Fibroblast of pulmonary artery (primary cell): Measurements from ENCODE around the gene NUTM2E.
A peak's percentile ranks its signal among the peaks of the same experiment; 100 is the strongest.
"Not testable (repeated sequence)": the region's sequence is repeated elsewhere in the genome, so short reads cannot be mapped to it uniquely, and the experiment has no call there.

Experiments
- DNase-seq: peaks from one replicate; pipeline ENCODE4 v3.0.0-alpha.2; 2010; ENCODE audit warnings: low read depth
- H3K4me3 ChIP-seq: replicated peaks from 2 replicates; pipeline ENCODE4 v1.5.1; 2011; ENCODE audit warnings: low read depth, mild to moderate bottlenecking, control low read depth, low read length, moderate library complexity

NUTM2E gene

GRCh38 chr10:79838441-79838840, 11.9 kb downstream of the NUTM2E start:
- not testable (repeated sequence) for DNase-seq

GRCh38 chr10:79853191-79853854, 26.8 kb downstream of the NUTM2E start:
- H3K4me3 ChIP-seq, DNase-seq: not testable (repeated sequence)

More at GRCh38 chr10:79838441-79838840, 11.9 kb downstream of the NUTM2E start:
- not testable (repeated sequence) for H3K4me3 ChIP-seq

- not testable (repeated sequence) for H3K4me3 ChIP-seq, DNase-seq
Observed at GRCh38 chr10:79862269-79862668, 35.7 kb downstream of the NUTM2E start.

GRCh38 chr10:79862803-79863202, 36.3 kb downstream of the NUTM2E start:
- not testable (repeated sequence) for H3K4me3 ChIP-seq, DNase-seq

- not testable (repeated sequence) for H3K4me3 ChIP-seq, DNase-seq
Observed at GRCh38 chr10:79866903-79867551, 40.5 kb downstream of the NUTM2E start.

GRCh38 chr10:79868023-79868422, 41.5 kb downstream of the NUTM2E start:
- H3K4me3 ChIP-seq, DNase-seq: not testable (repeated sequence)

- H3K4me3 ChIP-seq, result not testable (repeated sequence)
- DNase-seq, result peak; percentile 30
Observed at GRCh38 chr10:79869439-79870097, 43.0 kb downstream of the NUTM2E start.

- not testable (repeated sequence) for DNase-seq, H3K4me3 ChIP-seq
Observed at GRCh38 chr10:79871729-79872128, 45.2 kb downstream of the NUTM2E start.
